Heart right ventricle (tissue), 16 donors: ENCODE measurements around the gene MEF2B. TPM values are rescaled to one million over a fixed set of nuclear protein-coding genes. Genes with fewer than 3 reads are reported as not detected.
A peak's percentile ranks its signal among the peaks of the same experiment; 100 is the strongest.

Experiments used
- ATAC-seq, 8 donors: fragments of 200-7000 bp; cut with Tn5 transposase; one replicate each; pipeline ENCODE4 v1.9.1; 2020; ENCODE audit warnings: mild to moderate bottlenecking in 8 of 8, moderate library complexity in 8 of 8, moderate number of reproducible peaks in 1 of 8
- DNase-seq, 2 donors: peaks; one replicate each; pipeline ENCODE4 v3.0.0-alpha.2; 2020
- H3K27ac ChIP-seq, 10 donors: fragments of 200-600 bp; sonication (generic) in 2 of 10; one replicate each; pipeline versions ENCODE4 v1.5.0 to v1.8.0; 2020 to 2022; ENCODE audit warnings: mild to moderate bottlenecking in 3 of 10
- H3K27me3 ChIP-seq, 7 donors: fragments of 200-600 bp; one replicate each; pipeline ENCODE4 v1.8.0; 2021 to 2022; ENCODE audit warnings: mild to moderate bottlenecking in 2 of 7
- H3K36me3 ChIP-seq, 9 donors: fragments of 200-600 bp; sonication (generic) in 1 of 9; one replicate each; pipeline versions ENCODE4 v1.5.0 to v1.8.0; 2020 to 2022; ENCODE audit warnings: mild to moderate bottlenecking in 2 of 9
- H3K4me1 ChIP-seq, 9 donors: fragments of 200-600 bp; sonication (generic) in 1 of 9; one replicate each; pipeline versions ENCODE4 v1.5.0 to v1.8.0; 2020 to 2022; ENCODE audit warnings: mild to moderate bottlenecking in 4 of 9
- H3K4me3 ChIP-seq, 10 donors: fragments of 200-600 bp; sonication (generic) in 2 of 10; one replicate each; pipeline versions ENCODE4 v1.5.0 to v1.8.0; 2020 to 2022; ENCODE audit warnings: mild to moderate bottlenecking in 7 of 10, moderate library complexity in 2 of 10
- H3K9me3 ChIP-seq, 11 donors: fragments of 200-600 bp in 10 of 11; sonication (generic) in 2 of 11; one replicate each; pipeline versions ENCODE4 v1.5.0 to v1.8.0; 2013 to 2022; ENCODE audit warnings: mild to moderate bottlenecking in 2 of 11, control low read depth in 1 of 11, moderate library complexity in 1 of 11
- WGBS, 2 donors: extraction: QIAGEN DNeasy Blood & Tissue Kit; methylation state at CpG; one replicate each; pipeline ENCODE4 v1.1.7; 2013; ENCODE audit warnings: inconsistent platforms in 1 of 2; 5-methylcytosine and 5-hydroxymethylcytosine counted together
- intact Hi-C, 10 donors: fragments of 100-400 bp; cut with DNase I; formaldehyde crosslinking; loops; one replicate each; pipeline versions ENCODE4 v1.11.1 to v1.14.2; 2022
- polyA plus RNA-seq, 2 donors: library from polyadenylated mRNA; stranded (reverse); fragments of 200-250 nt; gene quantifications; one replicate each; pipeline ENCODE4 v1.2.3, GENCODE V29; 2013
- total RNA-seq, 10 donors: library from RNA; stranded (reverse); fragmentation: NEBNext Ultra II Directional in 3 of 10; extraction: Animal tissue kit (Norgen Biotek cat#: 25700) in 3 of 10; gene quantifications; one replicate each; pipeline versions ENCODE4 v1.2.1 to v1.2.4, GENCODE V29; 2021 to 2023
- TF ChIP-seq, protein P1 (sequence below), 9 donors: fragments of 200-600 bp; sonication (generic) in 2 of 9; IDR thresholded peaks; one replicate each; pipeline versions ENCODE4 v1.5.0 to v1.8.0; 2021 to 2022; ENCODE audit warnings: antibody characterized with exemption in 9 of 9, mild to moderate bottlenecking in 5 of 9, moderate library complexity in 1 of 9
- donor health status: Arrhythmogenic right ventricular cardiomyopathy.
- donor health status: ischemic (EF 13 %, LVEDD 7.1; RV severe dilation, severe dysfunction).
- donor health status: healthy with polysubstance abuse.
- donor health status: DM: no; HTN: yes; CAD: no.
- donor health status: DM: no; HTN: no; CAD: no.
- donor health status: ischemic (EF 25% LVEDD 6.9; RV normal size, moderate dysfunction).
- donor health status: ischemic (EF 25% LVEDD 5.7; RV mildly dilated, moderate dysfunction).
- donor health status: healthy.
- donor health status: DM: yes; HTN: yes; CAD: no.
- donor health status: Ischemic cardiomyopathy.
- donor health status: ischemic (EF 35%, LVEDD 5.7; RV mildly dilated, moderate dysfunction).
- donor health status: nonischemic (EF 11% LVEDD 7.7; RV severe dilation, severe dysfunction).
- donor health status: DM: yes; HTN: yes; CAD: no.
- donor health status: PGD.
- donor health status: ischemic (EF 29% LVEDD 5.4; RV normal size, mild dysfunction).
- donor health status: nonischemic (EF 23%, LVEDD 6.1; RV moderate dilation, normal function).

The MEF2B gene
- total and polyA plus RNA-seq, 12 donors = 0.34 to 2.3 (median 0.54) TPM; not detected in 3

DNA sequence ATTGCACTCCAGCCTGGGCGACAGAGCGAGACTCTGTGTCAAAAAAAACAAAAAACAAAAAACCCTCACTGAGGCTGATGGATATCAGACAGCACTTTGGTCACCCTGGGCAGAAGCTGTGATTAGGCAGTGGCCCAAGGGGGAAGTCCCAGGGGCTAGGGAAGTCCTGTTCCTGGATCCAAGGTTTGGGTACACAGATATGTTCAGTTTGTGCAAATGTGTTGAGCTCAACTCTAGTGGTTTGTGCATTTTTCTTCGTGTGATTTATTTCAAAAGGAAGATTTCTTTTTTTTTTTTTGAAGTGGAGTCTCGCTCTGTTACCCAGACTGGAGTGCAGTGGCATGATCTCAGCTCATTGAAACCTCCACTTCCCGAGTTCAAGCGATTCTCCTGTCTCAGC is 12.3 kb downstream of the MEF2B start:
- Histone ChIP-seq H3K4me3 (no peak overlapping the region), H3K4me1 (no peaks in the 10 kb centered on the region), H3K9me3 (peaks cover 0 to 10% (median 0%) of the 10 kb centered on the region in 11 donors), H3K27me3 (peaks cover 0 to 4% (median 0%) of the 10 kb centered on the region in 7 donors), H3K36me3 (peaks cover 0 to 17% (median 0%) of the 10 kb centered on the region in 9 donors), H3K27ac (no peak overlapping the region)
- intact Hi-C loops = no loop called here
- WGBS, 2 donors = 81 to 82% methylated on average over 6 of the region's 6 CpGs
- ATAC-seq = no peak
- TF ChIP-seq, protein P1, sequence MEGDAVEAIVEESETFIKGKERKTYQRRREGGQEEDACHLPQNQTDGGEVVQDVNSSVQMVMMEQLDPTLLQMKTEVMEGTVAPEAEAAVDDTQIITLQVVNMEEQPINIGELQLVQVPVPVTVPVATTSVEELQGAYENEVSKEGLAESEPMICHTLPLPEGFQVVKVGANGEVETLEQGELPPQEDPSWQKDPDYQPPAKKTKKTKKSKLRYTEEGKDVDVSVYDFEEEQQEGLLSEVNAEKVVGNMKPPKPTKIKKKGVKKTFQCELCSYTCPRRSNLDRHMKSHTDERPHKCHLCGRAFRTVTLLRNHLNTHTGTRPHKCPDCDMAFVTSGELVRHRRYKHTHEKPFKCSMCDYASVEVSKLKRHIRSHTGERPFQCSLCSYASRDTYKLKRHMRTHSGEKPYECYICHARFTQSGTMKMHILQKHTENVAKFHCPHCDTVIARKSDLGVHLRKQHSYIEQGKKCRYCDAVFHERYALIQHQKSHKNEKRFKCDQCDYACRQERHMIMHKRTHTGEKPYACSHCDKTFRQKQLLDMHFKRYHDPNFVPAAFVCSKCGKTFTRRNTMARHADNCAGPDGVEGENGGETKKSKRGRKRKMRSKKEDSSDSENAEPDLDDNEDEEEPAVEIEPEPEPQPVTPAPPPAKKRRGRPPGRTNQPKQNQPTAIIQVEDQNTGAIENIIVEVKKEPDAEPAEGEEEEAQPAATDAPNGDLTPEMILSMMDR (IDR thresholded peaks at IDR 0.05) = no peak
- no peak for DNase-seq

GRCh38 chr19:19155495-19156219 is 14.4 kb downstream of the MEF2B start:
- Histone ChIP-seq H3K9me3 (peaks cover 0 to 10% (median 0%) of the 10 kb centered on the region in 11 donors), H3K27me3 (peaks cover 0 to 4% (median 0%) of the 10 kb centered on the region in 7 donors), H3K27ac (no peak overlapping the region), H3K4me1 (no peaks in the 10 kb centered on the region), H3K4me3 (no peak overlapping the region), H3K36me3 (peaks cover 0 to 17% (median 0%) of the 10 kb centered on the region in 9 donors)
- TF ChIP-seq, protein P1 (IDR thresholded peaks at IDR 0.05) = no peak
- WGBS, 2 donors = 90% methylated on average over 10 of the region's 10 CpGs
- ATAC-seq (no peak), DNase-seq (no peak)
- intact Hi-C loops = no loop called here

- no peak overlapping the region for H3K27ac ChIP-seq
- no peaks in the 10 kb centered on the region for H3K4me1 ChIP-seq
- intact Hi-C loops = no loop called here
- DNase-seq (no peak), ATAC-seq (no peak)
- 87 to 94% methylated on average over 6 of the region's 6 CpGs for WGBS, 2 donors
- peaks cover 0 to 17% (median 0%) of the 10 kb centered on the region in 9 donors for H3K36me3 ChIP-seq
- H3K27me3 ChIP-seq = peaks cover 0 to 4% (median 0%) of the 10 kb centered on the region in 7 donors
- H3K4me3 ChIP-seq = no peak overlapping the region
- H3K9me3 ChIP-seq = peaks cover 0 to 10% (median 0%) of the 10 kb centered on the region in 11 donors
- TF ChIP-seq, protein P1 (IDR thresholded peaks at IDR 0.05) = no peak
These were observed 15.1 kb downstream of the MEF2B start for GRCh38 chr19:19154768-19155494.

GRCh38 chr19:19152668-19153384 is 17.2 kb downstream of the MEF2B start:
- Histone ChIP-seq H3K4me1 (no peaks in the 10 kb centered on the region), H3K9me3 (peaks cover 0 to 10% (median 0%) of the 10 kb centered on the region in 11 donors), H3K27ac (peak overlapping the region in 4 of 10 donors; percentile 6 to 50 (median 18)), H3K4me3 (no peak overlapping the region), H3K36me3 (peaks cover 0 to 32% (median 6%) of the 10 kb centered on the region in 9 donors), H3K27me3 (no peaks in the 10 kb centered on the region)
- 63 to 66% methylated on average over 13 of the region's 13 CpGs for WGBS, 2 donors
- DNase-seq (peak in 1 of 2 donors; percentile 36), ATAC-seq (peak in 7 of 8 donors; percentile 33 to 62 (median 52))
- intact Hi-C loops = no loop called here
- TF ChIP-seq, protein P1 (IDR thresholded peaks at IDR 0.05) = no peak
